NCI-H128 (cell line): ENCODE results near the gene XDH.

ENCODE experiments used
- DNase-seq: peaks from one replicate; lab custom pipeline; 2025; ENCODE audit not compliant: unreplicated experiment; lab: John Stamatoyannopoulos, UW

The XDH gene

DNA sequence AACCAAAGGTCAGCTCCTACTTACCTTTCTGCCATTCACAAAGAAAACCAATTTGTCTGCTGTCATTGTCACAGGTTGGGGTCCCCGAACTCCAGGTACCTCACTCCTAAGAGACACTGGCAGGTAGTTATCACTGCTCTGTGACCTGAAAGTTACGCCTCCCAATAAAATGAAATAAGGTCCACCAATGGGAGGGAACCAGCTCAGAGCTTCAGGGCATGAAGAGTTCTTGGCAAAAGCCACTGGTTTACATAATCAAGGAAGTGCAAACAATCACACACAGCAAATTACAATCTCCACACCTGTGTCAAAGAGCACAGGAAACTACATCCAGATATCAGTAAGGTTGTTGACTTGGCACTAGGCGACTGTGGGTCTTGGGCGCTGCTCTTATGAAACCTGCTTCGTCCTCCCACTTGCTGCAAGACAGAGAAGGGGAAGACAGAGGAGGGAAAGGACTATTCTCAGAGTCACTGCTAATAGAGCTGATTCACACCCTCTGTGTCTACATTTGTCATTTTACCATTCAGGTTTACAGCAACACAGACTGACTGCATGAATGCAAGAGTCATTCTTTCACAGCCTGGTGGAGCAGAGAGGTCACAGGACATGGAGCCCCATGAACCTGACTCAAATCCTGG lies at the start of gene XDH:
Gene XDH (minus strand): TSS at position 142 of the 641 bp plus-strand sequence. CDS start 76 bp downstream, at position 66.
- no peak for DNase-seq

GRCh38 chr2:31457651-31458050 lies 43.1 kb upstream of the XDH start:
- DNase-seq, result no peak

DNA sequence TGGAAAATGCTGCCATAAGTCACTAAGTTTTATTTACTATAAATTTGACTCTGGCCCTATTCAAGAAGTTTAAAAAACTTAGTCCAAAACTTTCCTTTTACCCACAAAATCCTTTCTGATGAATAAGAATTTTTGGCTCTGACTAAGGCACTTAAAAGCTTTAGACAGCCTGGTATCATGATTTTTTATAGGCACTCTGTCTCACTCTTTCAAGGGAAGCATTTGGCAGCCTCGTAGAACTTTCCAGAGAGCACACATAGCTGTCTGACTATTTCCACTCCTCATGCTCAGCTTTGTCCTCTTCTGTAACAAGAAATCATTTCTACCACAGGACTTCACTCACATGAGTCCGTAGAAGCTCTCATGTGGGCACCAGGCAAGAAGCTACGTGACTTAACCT lies 32.3 kb upstream of the XDH start:
- no peak for DNase-seq

DNA sequence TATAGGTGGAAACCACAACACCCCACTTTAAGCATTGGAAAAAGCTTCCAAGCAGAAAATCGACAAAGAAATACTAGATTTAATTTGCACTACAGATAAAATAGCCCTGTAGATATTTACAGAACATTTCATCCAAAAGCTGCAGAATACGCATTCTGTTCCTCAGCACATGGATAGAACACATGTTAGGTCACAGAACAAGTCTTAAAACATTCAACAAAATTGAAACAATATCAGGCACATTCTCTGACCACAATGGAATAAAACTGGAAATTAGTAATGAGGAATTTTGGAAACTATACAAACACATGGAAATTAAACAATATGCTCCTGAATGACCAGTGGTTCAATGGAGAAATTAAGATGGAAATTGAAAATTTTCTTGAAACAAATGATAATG lies 27.8 kb upstream of the XDH start:
- DNase-seq, result no peak

DNA sequence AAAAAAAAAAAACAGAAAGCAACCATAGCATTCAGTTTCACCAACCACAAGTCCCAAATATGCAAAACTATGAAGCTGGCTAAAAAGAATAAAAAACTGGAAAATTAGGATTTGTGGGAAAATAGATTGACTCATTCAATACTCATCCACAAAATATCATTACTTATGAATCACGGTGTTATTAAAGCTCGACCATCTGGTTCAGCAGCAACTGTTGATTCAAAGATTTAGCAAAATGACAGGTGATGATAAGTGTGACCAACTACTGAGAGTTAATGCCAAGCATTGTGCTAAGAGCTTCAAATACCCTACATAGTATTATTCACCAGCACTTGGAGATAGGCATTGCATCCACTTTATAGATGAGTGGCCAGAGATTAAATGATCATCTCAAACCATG lies 26.2 kb upstream of the XDH start:
- no peak for DNase-seq

DNA sequence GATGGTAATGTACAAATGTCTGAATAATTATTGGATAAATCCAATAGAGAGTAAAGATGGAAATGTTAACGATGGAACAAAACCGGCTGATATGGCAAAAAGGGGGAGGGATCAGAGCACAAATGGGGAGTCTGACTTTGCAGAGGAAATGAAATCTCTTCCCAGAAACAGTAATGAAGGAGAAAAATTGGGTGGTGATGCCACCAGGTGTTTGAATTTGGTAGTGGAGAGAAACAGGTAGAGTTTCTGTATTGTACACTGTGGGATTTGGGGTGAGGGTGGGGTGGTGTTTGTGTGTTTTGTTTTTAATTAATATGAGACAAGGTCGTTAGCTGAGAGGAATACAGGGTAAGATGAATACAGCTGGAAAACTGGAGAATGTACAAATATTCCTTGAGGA lies 20.4 kb upstream of the XDH start:
- DNase-seq, result no peak

GRCh38 chr2:31433541-31433940 lies 19.0 kb upstream of the XDH start:
- DNase-seq, result no peak

GRCh38 chr2:31430439-31431165 lies 16.1 kb upstream of the XDH start:
- DNase-seq, result no peak

- DNase-seq, result no peak
Observed at GRCh38 chr2:31429759-31430438, 15.4 kb upstream of the XDH start.

- no peak for DNase-seq
Observed at GRCh38 chr2:31429040-31429439, 14.5 kb upstream of the XDH start.

- DNase-seq, result no peak
Observed at GRCh38 chr2:31428001-31428418, 13.5 kb upstream of the XDH start.

DNA sequence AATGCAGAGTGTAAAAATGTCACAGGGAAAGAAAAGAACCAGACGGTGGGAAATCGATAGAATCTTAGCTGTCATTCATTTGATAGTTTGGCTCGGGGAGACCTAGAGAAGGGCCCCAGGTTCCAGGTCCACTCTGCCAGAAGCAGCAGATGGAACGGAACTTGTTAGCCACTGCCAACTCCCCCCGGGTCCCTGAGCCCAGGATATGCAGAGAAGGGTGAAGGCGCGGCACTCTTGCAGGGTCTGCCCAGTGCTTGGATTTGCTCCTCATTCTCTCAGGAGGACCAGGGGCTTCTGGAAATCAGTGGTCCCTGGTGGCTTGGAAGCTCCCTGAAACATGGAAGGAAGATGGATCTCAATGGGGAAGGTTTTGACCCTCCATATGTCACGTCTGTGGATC lies 11.6 kb upstream of the XDH start:
- no peak for DNase-seq

GRCh38 chr2:31421634-31422033 lies 7.1 kb upstream of the XDH start:
- no peak for DNase-seq

DNA sequence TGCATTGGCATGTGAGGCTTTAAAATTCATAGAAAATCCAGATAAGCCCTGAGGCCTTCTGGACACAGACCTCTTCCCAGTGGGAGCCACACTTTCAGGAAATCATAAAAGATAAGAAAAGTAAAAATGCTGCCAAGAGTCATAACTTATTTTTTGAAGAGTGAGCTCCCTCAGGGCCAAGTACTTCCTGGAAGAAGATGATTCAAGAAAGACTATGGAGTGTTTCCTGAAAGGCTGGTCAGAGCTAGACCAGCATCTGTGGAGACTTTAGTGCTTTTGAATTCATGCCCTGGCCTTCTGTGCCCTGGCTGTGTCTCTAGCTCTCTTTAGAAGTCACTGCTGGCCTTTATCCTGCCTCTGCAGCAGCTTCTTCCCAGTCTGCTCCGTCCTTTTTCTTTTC lies 6.4 kb upstream of the XDH start:
- no peak for DNase-seq

DNA sequence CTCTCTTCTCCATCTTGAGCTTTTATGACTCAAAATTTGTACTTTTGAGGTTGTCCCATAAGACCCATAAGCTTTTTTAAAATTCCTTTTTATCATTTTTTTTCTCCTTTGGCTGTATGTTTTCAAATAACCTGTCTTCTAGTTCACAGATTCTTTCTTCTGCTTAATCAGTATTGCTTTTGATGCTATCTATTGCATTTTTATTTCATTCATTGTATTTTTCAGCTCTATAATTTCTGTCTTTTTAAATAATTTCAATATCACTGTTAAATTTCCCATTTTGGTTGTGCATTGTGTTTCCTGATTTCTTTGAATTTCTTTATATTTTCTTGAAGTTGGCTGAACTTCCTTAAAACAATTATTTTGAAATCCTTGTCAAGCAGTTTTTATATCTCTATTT lies 4.8 kb upstream of the XDH start:
- DNase-seq, result no peak

- no peak for DNase-seq
Observed at GRCh38 chr2:31415421-31415820, 879 bp upstream of the XDH start.

- DNase-seq, result no peak
Observed at GRCh38 chr2:31413862-31414550, 536 bp downstream of the XDH start.

- no peak for DNase-seq
Observed at GRCh38 chr2:31413025-31413424, 1.5 kb downstream of the XDH start.

DNA sequence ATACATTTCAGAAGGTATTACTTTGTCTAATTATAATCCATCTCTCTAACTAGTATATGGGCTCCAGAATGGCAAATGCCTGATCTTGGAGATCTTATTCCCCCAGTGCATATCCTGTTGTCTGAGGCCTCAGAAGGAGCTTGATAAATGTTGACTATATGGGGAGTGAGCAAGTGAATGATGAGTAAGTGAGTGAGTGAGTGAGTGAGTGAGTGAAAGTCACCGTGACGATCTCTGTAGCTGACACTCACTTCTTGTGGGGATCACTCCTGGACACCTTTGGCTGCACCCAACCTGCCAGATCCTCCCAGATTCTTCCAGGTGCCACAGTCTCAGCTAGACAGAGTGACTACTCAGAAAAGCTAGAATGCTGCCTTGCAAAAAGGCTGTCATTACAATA lies 2.8 kb downstream of the XDH start:
- DNase-seq, result no peak

DNA sequence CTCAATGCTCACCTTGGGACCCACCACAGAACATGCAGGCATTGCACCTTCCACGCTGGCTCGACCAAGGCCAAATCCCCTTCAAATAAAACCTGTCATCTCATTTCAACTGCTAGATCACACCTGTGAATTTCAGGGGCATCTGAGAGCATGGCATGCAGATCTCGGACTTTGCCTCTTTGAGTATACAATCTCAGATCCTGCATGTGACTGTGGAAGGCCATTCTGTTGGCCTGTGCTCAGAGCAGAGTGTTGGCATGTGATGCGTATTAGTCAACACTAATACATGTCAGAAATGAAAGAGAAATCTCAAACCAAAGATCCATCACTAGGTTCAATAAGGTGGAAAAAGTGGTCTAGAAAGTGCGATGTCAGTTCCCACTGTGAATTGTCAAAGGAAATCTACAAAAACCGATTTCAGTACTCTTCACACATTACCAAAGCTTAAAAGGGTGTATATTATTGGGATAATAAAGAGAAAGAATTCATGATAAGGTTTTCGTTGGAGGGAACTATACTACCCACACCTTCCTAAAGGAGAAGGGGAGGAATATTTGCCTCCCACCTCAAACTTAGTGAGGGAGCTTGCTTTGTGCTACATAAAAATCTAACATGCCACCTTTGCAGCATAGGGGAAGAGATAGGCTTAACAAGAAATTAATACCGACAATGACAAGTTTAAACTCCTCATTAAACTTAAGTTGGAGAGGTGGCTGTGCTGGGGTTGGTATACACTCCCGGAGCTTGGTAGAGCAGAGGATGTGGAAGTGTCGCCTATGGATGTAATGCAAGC lies 7.8 kb downstream of the XDH start:
- no peak for DNase-seq

DNA sequence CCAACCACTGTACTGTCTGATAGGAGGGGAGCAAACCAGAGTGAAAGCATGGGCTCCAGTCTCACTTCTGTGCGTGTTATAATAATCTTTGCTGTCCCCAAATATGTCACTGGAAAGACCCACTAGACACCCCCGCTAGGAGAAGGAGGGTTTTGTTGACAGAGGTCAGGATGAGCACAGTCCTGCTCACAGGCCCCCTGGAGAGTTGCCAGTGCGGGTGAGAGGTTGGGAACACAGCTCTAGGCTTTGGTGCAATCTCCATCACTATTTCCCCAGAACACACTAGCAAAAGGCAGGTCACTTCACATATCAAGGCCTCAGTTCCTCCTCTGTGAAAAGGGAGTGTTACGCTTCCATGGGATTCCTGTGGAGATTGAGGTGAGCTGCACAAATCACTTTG lies 9.7 kb downstream of the XDH start:
- no peak for DNase-seq
